ENCODE results near the gene MIDN.

- TF ChIP-seq CTCF (conservative IDR thresholded peaks at IDR 0.05; ENCODE audit: low read length) (no peak), EZH2phosphoT487 (IDR thresholded peaks at IDR 0.05; ENCODE audit: borderline replicate concordance) (no peak)
These were observed 35.0 kb downstream of the MIDN start for GRCh38 chr19:1283207-1283916.

Data from Loucy (cell line).